Middle frontal gyrus (tissue), 1 donor: Measurements from ENCODE around the gene AAK1.

Source experiments
- DNase-seq: peaks from one replicate; pipeline ENCODE4 v3.0.0-alpha.2; 2015; ENCODE audit warnings: low spot score; ENCODE audit errors: extremely low spot score

Gene AAK1

GRCh38 chr2:69601179-69601612 is 42.3 kb downstream of the AAK1 start:
- DNase-seq = no peak

- DNase-seq = no peak
Measured at GRCh38 chr2:69600425-69600824, 43.1 kb downstream of the AAK1 start.

DNA sequence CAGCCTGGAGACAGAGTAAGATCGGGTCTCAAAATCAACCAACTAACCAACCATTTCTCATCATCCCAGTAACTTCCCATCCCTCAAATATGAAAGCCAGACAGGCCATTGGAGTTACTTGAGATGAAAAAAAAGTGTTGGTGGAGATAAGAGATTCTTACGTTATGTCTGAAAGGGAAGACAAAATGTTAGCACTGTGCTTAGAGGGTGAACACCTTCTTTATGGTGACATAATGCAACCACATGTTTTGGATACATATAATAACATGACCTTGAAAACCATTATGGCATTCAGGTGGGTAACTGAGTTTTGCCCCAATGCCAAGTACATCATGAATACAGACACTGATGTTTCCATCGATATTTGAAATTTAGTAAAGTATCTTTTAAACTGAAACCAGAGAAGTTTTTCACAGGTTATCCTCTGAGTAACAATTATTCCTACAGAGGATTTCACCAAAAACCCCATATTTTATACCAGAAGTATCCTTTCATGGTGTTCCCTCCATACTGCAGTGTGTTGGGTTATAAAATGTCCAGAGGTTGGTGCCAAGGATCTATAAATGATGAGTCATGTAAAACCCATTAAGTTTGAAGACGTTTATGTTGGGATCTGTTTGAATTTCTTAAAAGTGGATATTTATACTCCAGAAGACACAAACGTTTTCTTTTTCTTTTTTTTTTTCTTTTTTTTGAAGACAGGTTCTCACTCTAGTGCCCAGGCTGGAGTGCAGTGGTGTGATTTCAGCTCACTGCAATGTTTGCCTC is 45.5 kb downstream of the AAK1 start:
- DNase-seq = no peak

- DNase-seq = no peak
Measured at GRCh38 chr2:69597105-69597504, 46.4 kb downstream of the AAK1 start.

GRCh38 chr2:69594341-69594740 is 49.2 kb downstream of the AAK1 start:
- no peak for DNase-seq

DNA sequence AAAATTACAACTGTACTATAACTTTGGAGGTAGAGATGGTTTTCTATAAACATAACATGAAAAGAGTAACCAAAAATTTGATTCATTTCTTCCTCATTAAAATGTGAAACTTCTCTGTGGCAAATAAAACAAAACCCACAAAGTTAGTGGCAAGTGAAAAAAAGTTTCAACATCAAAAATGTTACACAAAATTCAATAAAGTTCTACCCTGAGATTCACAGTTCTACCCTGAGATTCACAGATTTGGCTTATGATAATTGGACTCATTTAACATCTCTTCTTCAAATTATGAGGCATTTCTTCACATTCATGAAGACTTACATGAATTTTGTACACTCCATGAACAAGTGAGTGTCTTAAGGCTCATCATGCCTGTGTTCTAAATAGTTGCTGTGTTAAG is 51.0 kb downstream of the AAK1 start:
- no peak for DNase-seq

GRCh38 chr2:69589973-69590652 is 53.4 kb downstream of the AAK1 start:
- DNase-seq = no peak

DNA sequence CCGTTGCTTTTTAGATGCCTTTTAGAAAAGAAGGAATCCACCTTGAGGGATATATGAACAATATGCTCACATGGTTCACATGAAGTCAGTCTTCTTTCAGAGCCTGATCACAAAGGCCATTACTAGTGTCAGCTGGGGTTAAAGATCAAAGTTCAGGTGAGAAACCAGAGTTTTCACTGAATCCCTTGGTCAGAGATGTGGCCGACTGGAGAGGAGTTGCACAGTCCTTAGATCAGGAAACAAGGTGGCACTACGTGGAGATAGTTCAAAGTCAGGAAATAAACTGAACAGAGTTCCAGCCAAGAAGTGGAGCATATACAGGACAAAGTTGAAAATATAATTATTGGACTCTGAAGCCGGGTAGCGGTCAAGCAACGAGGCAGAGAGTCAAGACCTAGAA is 54.6 kb downstream of the AAK1 start:
- DNase-seq = no peak

- no peak for DNase-seq
Measured at GRCh38 chr2:69588403-69588802, 55.1 kb downstream of the AAK1 start.

DNA sequence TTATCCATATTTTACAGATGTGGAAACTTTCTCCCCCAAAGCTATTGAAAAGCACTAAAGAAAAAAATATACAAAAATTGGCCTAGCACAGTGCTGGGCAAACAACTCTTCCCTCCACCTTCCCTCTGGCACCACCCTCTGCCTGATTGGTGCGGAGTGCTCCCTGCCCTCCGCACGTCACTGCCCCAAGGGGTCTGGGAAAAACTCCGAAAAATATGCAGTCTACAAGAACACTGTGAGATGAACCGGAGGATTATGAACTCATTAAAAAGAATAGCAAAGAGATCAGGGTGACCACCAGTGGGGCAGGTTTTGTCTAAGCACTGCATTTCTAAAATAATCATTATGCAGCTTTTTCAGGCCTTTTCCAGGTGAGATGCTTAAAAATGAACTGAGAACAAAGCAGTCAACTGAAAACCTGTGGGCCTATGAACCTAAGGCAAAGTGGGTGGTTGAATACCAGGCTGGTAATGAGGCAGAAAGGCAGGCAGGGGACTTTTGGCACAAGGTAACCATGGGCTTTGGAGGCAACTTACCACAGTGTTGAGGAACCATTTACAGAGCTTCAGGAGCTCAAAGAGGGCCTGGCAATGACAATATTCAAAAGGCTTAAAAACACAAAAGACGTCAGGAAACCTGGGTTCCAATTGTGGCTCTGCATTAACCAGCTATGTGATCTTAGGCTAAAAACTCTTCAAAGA is 57.5 kb downstream of the AAK1 start:
- no peak for DNase-seq

GRCh38 chr2:69584127-69584889 is 59.2 kb downstream of the AAK1 start:
- DNase-seq = no peak

DNA sequence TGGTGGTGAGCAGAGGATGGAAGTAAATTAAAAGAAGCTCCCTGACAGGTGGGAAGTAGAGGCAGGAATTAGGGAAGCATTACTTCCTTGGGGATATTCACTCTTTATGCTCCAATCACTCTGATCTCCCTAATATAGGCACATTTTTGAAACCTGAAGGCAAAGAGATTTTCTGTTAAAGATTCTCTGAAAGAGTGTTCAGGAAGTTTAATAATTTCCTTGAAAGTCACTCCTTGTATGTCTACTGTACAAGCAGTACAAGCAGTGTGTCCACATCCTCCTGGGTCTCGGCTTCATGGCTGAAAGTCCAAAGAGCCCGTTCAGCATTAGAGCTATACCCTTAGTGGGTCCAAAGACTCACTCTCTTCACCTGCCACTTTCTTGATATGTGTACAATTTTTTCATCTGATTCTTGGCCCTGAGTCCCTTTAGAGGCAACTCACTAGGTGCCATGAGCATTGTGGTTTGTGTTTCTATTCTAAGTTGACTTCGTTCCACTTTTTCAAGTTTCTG is 60.2 kb downstream of the AAK1 start:
- no peak for DNase-seq

- no peak for DNase-seq
Measured at GRCh38 chr2:69582582-69583176, 60.9 kb downstream of the AAK1 start.

GRCh38 chr2:69581774-69582581 is 61.6 kb downstream of the AAK1 start:
- DNase-seq = no peak

- no peak for DNase-seq
Measured at GRCh38 chr2:69580486-69580885, 63.1 kb downstream of the AAK1 start.

GRCh38 chr2:69579536-69579935 is 64.0 kb downstream of the AAK1 start:
- DNase-seq = no peak

- DNase-seq = no peak
Measured at GRCh38 chr2:69578198-69578540, 65.4 kb downstream of the AAK1 start.

GRCh38 chr2:69577467-69578197 is 65.9 kb downstream of the AAK1 start:
- no peak for DNase-seq

DNA sequence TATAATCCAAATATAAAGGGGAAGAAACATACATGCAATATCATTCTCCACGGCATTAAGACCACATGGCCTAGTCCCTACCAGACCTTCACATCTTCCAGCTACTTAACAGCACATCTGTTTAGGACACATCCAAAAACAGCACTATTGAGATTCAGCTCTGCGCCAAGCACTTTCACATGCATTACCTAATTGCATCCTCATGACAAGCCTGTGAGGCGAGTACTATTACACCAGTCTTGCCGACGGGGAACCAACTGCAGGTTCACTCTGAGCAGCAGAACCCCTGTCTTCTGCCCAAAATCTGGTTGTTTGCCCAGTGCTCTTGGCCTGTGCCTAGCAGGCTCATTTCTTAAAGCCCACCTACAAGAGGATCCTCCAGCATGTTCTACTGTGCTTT is 66.7 kb downstream of the AAK1 start:
- DNase-seq = no peak

DNA sequence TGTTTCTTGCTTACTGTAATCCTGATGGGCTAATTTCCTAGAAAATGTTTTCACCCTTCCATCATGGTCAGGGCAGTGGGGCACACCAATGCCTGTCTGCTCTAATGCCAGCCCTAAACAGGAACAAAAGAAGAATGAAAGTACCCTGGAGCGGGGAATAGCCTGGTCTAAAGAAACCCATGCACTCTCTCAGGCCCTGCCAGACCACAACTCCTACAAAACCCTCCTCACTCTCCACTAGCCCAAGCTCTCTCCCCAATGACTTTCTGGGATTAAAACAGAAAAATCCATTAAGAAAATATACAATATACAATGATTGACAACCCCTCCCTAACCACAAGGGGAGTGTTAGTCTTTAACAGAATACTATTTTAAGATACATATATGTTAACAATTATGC is 67.6 kb downstream of the AAK1 start:
- no peak for DNase-seq
